HG03354 (cell line): ENCODE measurements around the gene COL26A1.

ENCODE experiments used
- ATAC-seq: cut with Tn5 transposase; IDR thresholded peaks from one replicate; pipeline ENCODE4 v1.9.1; 2021; ENCODE audit warnings: mild to moderate bottlenecking; ENCODE audit not compliant: unreplicated experiment, poor library complexity, severe bottlenecking

COL26A1 gene

GRCh38 chr7:101586078-101586905 is 223.6 kb downstream of the COL26A1 start:
- no peak for ATAC-seq

GRCh38 chr7:101586906-101587677 is 224.4 kb downstream of the COL26A1 start:
- no peak for ATAC-seq

- ATAC-seq = no peak
Observed at GRCh38 chr7:101588131-101588935, 225.7 kb downstream of the COL26A1 start.

GRCh38 chr7:101589052-101589451 is 226.4 kb downstream of the COL26A1 start:
- no peak for ATAC-seq

GRCh38 chr7:101589976-101590662 is 227.4 kb downstream of the COL26A1 start:
- no peak for ATAC-seq

- no peak for ATAC-seq
Observed at GRCh38 chr7:101590663-101591435, 228.2 kb downstream of the COL26A1 start.

- no peak for ATAC-seq
Observed at GRCh38 chr7:101591504-101591903, 228.8 kb downstream of the COL26A1 start.

GRCh38 chr7:101593556-101593955 is 230.9 kb downstream of the COL26A1 start:
- ATAC-seq = no peak

GRCh38 chr7:101594790-101595189 is 232.1 kb downstream of the COL26A1 start:
- no peak for ATAC-seq

- ATAC-seq = no peak
Observed at GRCh38 chr7:101595246-101595645, 232.6 kb downstream of the COL26A1 start.

GRCh38 chr7:101595766-101596537 is 233.3 kb downstream of the COL26A1 start:
- no peak for ATAC-seq

- no peak for ATAC-seq
Observed at GRCh38 chr7:101596898-101597297, 234.2 kb downstream of the COL26A1 start.

GRCh38 chr7:101597941-101598340 is 235.3 kb downstream of the COL26A1 start:
- ATAC-seq = no peak

- no peak for ATAC-seq
Observed at GRCh38 chr7:101598422-101598985, 235.8 kb downstream of the COL26A1 start.

GRCh38 chr7:101598986-101599771 is 236.5 kb downstream of the COL26A1 start:
- no peak for ATAC-seq

- ATAC-seq = no peak
Observed at GRCh38 chr7:101599787-101600186, 237.1 kb downstream of the COL26A1 start.

GRCh38 chr7:101602082-101602481 is 239.4 kb downstream of the COL26A1 start:
- no peak for ATAC-seq
